Esophagus squamous epithelium (tissue), 4 donors: ENCODE measurements around the gene IL11.

Experiments
- CTCF ChIP-seq, 6 experiments: fragments of 450-650 bp in 4 of 6; fragments of 200-600 bp in 2 of 6; sonication (generic) in 2 of 6; IDR thresholded peaks; one replicate each; pipeline ENCODE4 v1.5.1; 2016 to 2019; ENCODE audit warnings: antibody characterized with exemption in 6 of 6, mild to moderate bottlenecking in 4 of 6, moderate library complexity in 4 of 6
- POLR2A ChIP-seq, 4 donors: fragments of 450-650 bp; IDR thresholded peaks; one replicate each; pipeline ENCODE4 v1.6.1; 2017; ENCODE audit warnings: antibody characterized with exemption in 4 of 4, mild to moderate bottlenecking in 4 of 4, moderate library complexity in 3 of 4

GRCh38 chr19:55340784-55341147 is 29.5 kb downstream of the IL11 start:
- no peak for TF ChIP-seq POLR2A (IDR thresholded peaks at IDR 0.05)
- peak in 1 of 6 experiments; percentile 4 for TF ChIP-seq CTCF (IDR thresholded peaks at IDR 0.05)
